ENCODE data around the gene MS4A5. TPM values are rescaled to one million over a fixed set of nuclear protein-coding genes. Genes with fewer than 3 reads are reported as not detected.

MS4A5 gene
- not detected for total RNA-seq

- Mint-ChIP-seq H3K9me3 (no peaks in the 10 kb centered on the region), H3K4me1 (ENCODE audit: low read depth in 2 of 2) (no peaks in the 10 kb centered on the region), H3K36me3 (no peaks in the 10 kb centered on the region), H3K27ac (no peak within 1 kb of the TSS), H3K27me3 (peaks cover 16 to 55% of the 10 kb centered on the region in 2 donors), H3K4me3 (no peak within 1 kb of the TSS)
- ATAC-seq (no peak), DNase-seq (ENCODE audit: low spot score) (no peak)
Observed at GRCh38 chr11:60429272-60429671, at the start of gene MS4A5. TSS of gene MS4A5 (plus strand) at chr11:60429572. CDS start at chr11:60429675, 103 bp downstream.

- DNase-seq (ENCODE audit: low spot score) (no peak), ATAC-seq (no peak)
- no peaks in the 10 kb centered on the region for H3K36me3 Mint-ChIP-seq
- peak overlapping the region in 1 of 2 donors; percentile 34 for H3K27ac Mint-ChIP-seq
- peaks cover 0 to 19% of the 10 kb centered on the region in 2 donors for H3K27me3 Mint-ChIP-seq
- H3K4me3 Mint-ChIP-seq: no peak overlapping the region
- no peaks in the 10 kb centered on the region for H3K4me1 Mint-ChIP-seq (ENCODE audit: low read depth in 2 of 2)
- H3K9me3 Mint-ChIP-seq: no peaks in the 10 kb centered on the region
Observed at GRCh38 chr11:60389279-60389910, 40.0 kb upstream of the MS4A5 start.

GRCh38 chr11:60390419-60390818, 39.0 kb upstream of the MS4A5 start:
- no peak for DNase-seq (ENCODE audit: low spot score)
- no peaks in the 10 kb centered on the region for H3K4me1 Mint-ChIP-seq (ENCODE audit: low read depth in 2 of 2)
- H3K4me3 Mint-ChIP-seq: no peak overlapping the region
- H3K27ac Mint-ChIP-seq: no peak overlapping the region
- no peak for ATAC-seq
- H3K27me3 Mint-ChIP-seq: peaks cover 0 to 16% of the 10 kb centered on the region in 2 donors
- H3K9me3 Mint-ChIP-seq: no peaks in the 10 kb centered on the region
- no peaks in the 10 kb centered on the region for H3K36me3 Mint-ChIP-seq

GRCh38 chr11:60392361-60392760, 37.0 kb upstream of the MS4A5 start:
- no peak overlapping the region for H3K27ac Mint-ChIP-seq
- DNase-seq (ENCODE audit: low spot score) (no peak), ATAC-seq (no peak)
- H3K9me3 Mint-ChIP-seq: no peaks in the 10 kb centered on the region
- H3K4me1 Mint-ChIP-seq (ENCODE audit: low read depth in 2 of 2): peaks cover 0 to 3% of the 10 kb centered on the region in 2 donors
- H3K36me3 Mint-ChIP-seq: no peaks in the 10 kb centered on the region
- H3K4me3 Mint-ChIP-seq: no peak overlapping the region
- H3K27me3 Mint-ChIP-seq: peaks cover 0 to 7% of the 10 kb centered on the region in 2 donors

- Mint-ChIP-seq H3K36me3 (no peaks in the 10 kb centered on the region), H3K4me1 (ENCODE audit: low read depth in 2 of 2) (peaks cover 0 to 3% of the 10 kb centered on the region in 2 donors), H3K27me3 (peaks cover 0 to 7% of the 10 kb centered on the region in 2 donors), H3K4me3 (no peak overlapping the region), H3K9me3 (no peaks in the 10 kb centered on the region), H3K27ac (no peak overlapping the region)
- no peak for ATAC-seq
- no peak for DNase-seq (ENCODE audit: low spot score)
Observed at GRCh38 chr11:60393016-60393415, 36.4 kb upstream of the MS4A5 start.

- H3K27me3 Mint-ChIP-seq: peaks cover 0 to 15% of the 10 kb centered on the region in 2 donors
- DNase-seq (ENCODE audit: low spot score): no peak
- no peak for ATAC-seq
- no peaks in the 10 kb centered on the region for H3K9me3 Mint-ChIP-seq
- peaks cover 0 to 3% of the 10 kb centered on the region in 2 donors for H3K4me1 Mint-ChIP-seq (ENCODE audit: low read depth in 2 of 2)
- no peak overlapping the region for H3K4me3 Mint-ChIP-seq
- H3K27ac Mint-ChIP-seq: no peak overlapping the region
- H3K36me3 Mint-ChIP-seq: no peaks in the 10 kb centered on the region
Observed at GRCh38 chr11:60394666-60395380, 34.5 kb upstream of the MS4A5 start.

- Mint-ChIP-seq H3K4me1 (ENCODE audit: low read depth in 2 of 2) (peaks cover 0 to 3% of the 10 kb centered on the region in 2 donors), H3K36me3 (no peaks in the 10 kb centered on the region), H3K27ac (peak within 1 kb of the TSS in 1 of 2 donors; percentile 65), H3K9me3 (no peaks in the 10 kb centered on the region), H3K4me3 (no peak within 1 kb of the TSS), H3K27me3 (peaks cover 2 to 15% of the 10 kb centered on the region in 2 donors)
- ATAC-seq (no peak), DNase-seq (ENCODE audit: low spot score) (no peak)
Observed at GRCh38 chr11:60396382-60396781, 33.0 kb upstream of the MS4A5 start, which contains the start of gene MS4A14. TSS of gene MS4A14 (plus strand) at chr11:60396459. CDS start at chr11:60396579, 120 bp downstream.

- Mint-ChIP-seq H3K27ac (peak overlapping the region in 1 of 2 donors; percentile 65), H3K9me3 (no peaks in the 10 kb centered on the region), H3K27me3 (peaks cover 4 to 13% of the 10 kb centered on the region in 2 donors), H3K4me1 (ENCODE audit: low read depth in 2 of 2) (peaks cover 0 to 3% of the 10 kb centered on the region in 2 donors), H3K36me3 (no peaks in the 10 kb centered on the region), H3K4me3 (no peak overlapping the region)
- DNase-seq (ENCODE audit: low spot score): no peak
- ATAC-seq: no peak
Observed at GRCh38 chr11:60396799-60397198, 32.6 kb upstream of the MS4A5 start.

GRCh38 chr11:60420015-60420414, 9.4 kb upstream of the MS4A5 start:
- Mint-ChIP-seq H3K9me3 (peaks cover 3% of the 10 kb centered on the region), H3K27ac (no peak overlapping the region), H3K36me3 (peaks cover 4% of the 10 kb centered on the region), H3K4me1 (ENCODE audit: low read depth in 2 of 2) (no peaks in the 10 kb centered on the region), H3K4me3 (no peak overlapping the region), H3K27me3 (peaks cover 10 to 31% of the 10 kb centered on the region in 2 donors)
- ATAC-seq (no peak), DNase-seq (ENCODE audit: low spot score) (no peak)

- peaks cover 4 to 37% of the 10 kb centered on the region in 2 donors for H3K27me3 Mint-ChIP-seq
- ATAC-seq (no peak), DNase-seq (ENCODE audit: low spot score) (no peak)
- no peak overlapping the region for H3K27ac Mint-ChIP-seq
- H3K9me3 Mint-ChIP-seq: peaks cover 3% of the 10 kb centered on the region
- H3K4me1 Mint-ChIP-seq (ENCODE audit: low read depth in 2 of 2): no peaks in the 10 kb centered on the region
- no peak overlapping the region for H3K4me3 Mint-ChIP-seq
- peaks cover 4% of the 10 kb centered on the region for H3K36me3 Mint-ChIP-seq
Observed at GRCh38 chr11:60422609-60423008, 6.8 kb upstream of the MS4A5 start.

- Mint-ChIP-seq H3K27me3 (peaks cover 16 to 49% of the 10 kb centered on the region in 2 donors), H3K4me3 (no peak overlapping the region), H3K27ac (no peak overlapping the region), H3K4me1 (ENCODE audit: low read depth in 2 of 2) (no peaks in the 10 kb centered on the region), H3K9me3 (no peaks in the 10 kb centered on the region), H3K36me3 (no peaks in the 10 kb centered on the region)
- ATAC-seq: no peak
- no peak for DNase-seq (ENCODE audit: low spot score)
Observed at GRCh38 chr11:60428517-60428916, 855 bp upstream of the MS4A5 start.

- Mint-ChIP-seq H3K36me3 (no peaks in the 10 kb centered on the region), H3K4me3 (no peak overlapping the region), H3K27ac (no peak overlapping the region), H3K27me3 (peaks cover 16 to 38% of the 10 kb centered on the region in 2 donors), H3K4me1 (ENCODE audit: low read depth in 2 of 2) (no peaks in the 10 kb centered on the region), H3K9me3 (no peaks in the 10 kb centered on the region)
- no peak for ATAC-seq
- no peak for DNase-seq (ENCODE audit: low spot score)
Observed at GRCh38 chr11:60431251-60431650, 1.9 kb downstream of the MS4A5 start.

GRCh38 chr11:60433401-60433800, 4.0 kb downstream of the MS4A5 start:
- no peak for ATAC-seq
- Mint-ChIP-seq H3K27me3 (peaks cover 10 to 25% of the 10 kb centered on the region in 2 donors), H3K4me3 (no peak overlapping the region), H3K9me3 (no peaks in the 10 kb centered on the region), H3K4me1 (ENCODE audit: low read depth in 2 of 2) (no peaks in the 10 kb centered on the region), H3K27ac (no peak overlapping the region), H3K36me3 (no peaks in the 10 kb centered on the region)
- DNase-seq (ENCODE audit: low spot score): no peak

- Mint-ChIP-seq H3K9me3 (no peaks in the 10 kb centered on the region), H3K36me3 (no peaks in the 10 kb centered on the region), H3K27me3 (no peaks in the 10 kb centered on the region), H3K4me1 (ENCODE audit: low read depth in 2 of 2) (peaks cover 15 to 22% of the 10 kb centered on the region in 2 donors), H3K27ac (peak overlapping the region; percentile 66 to 77), H3K4me3 (peak overlapping the region; percentile 75)
- no peak for DNase-seq (ENCODE audit: low spot score)
- no peak for ATAC-seq
Observed at GRCh38 chr11:60447070-60447469, 17.7 kb downstream of the MS4A5 start.
